HG03575 (cell line): ENCODE measurements around the gene ITGA11.

Source experiments
- ATAC-seq: cut with Tn5 transposase; IDR thresholded peaks from one replicate; pipeline ENCODE4 v1.9.1; 2021; ENCODE audit not compliant: unreplicated experiment, insufficient number of reproducible peaks, low FRiP score; ENCODE audit errors: extremely low read depth

The ITGA11 gene

DNA sequence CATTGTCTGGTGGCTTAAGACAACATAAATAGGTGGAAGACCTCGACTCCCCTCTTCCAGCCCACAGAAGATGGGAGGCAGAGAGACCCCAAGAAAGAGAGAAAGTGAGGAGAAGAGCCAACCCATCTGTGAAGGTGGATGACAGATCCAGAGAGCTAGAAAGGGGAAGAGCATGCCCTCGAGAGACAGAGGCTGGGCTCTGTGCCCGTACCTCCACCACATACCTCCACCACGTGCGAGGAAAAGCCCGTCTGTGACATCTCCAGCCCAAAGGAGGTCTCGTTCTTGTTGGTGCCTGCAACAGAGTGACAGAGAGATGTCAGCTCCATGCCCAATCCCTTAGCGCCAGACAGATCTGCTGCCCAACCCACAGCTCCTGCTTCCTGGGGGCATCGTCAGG lies 83.4 kb downstream of the ITGA11 start:
- no peak for ATAC-seq

GRCh38 chr15:68348081-68348480 lies 83.9 kb downstream of the ITGA11 start:
- no peak for ATAC-seq

DNA sequence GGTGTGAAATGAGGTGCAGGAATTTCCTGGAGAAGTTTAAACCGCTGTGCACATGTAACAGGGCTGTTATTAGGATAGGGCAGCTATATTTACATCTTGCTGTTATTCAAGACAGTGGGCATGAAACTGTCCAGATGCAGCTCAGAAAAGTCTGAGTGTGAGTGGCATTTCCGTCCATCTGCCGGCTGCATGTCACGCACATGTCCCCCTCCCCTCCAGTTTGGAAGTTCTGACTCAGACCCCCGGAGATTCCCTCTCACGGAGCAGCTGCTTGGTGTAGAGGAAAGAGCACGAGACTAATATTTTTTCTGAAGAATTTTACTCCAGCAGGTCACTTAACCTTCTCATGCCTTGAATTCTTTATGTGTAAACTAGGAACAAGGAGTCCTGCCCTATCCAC lies 84.6 kb downstream of the ITGA11 start:
- no peak for ATAC-seq

DNA sequence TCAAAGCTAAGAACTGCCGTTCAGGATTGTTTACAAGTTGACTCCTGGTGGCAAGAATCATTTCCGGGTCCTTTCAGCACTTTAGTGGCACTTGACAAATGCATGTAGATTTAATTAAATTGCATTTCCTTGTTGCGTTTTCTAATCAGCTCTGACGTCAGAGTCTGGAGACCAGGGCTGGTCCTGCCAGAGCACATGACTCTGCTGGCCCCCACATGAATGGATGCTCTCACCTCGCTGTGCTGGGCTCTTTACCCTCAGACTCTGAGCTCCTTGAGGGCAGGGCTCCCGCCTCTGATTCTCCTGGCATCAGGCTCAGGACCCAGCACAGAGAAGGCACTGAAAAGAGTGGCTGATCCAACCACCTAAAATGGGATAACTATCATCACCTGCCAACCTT lies 85.0 kb downstream of the ITGA11 start:
- no peak for ATAC-seq

DNA sequence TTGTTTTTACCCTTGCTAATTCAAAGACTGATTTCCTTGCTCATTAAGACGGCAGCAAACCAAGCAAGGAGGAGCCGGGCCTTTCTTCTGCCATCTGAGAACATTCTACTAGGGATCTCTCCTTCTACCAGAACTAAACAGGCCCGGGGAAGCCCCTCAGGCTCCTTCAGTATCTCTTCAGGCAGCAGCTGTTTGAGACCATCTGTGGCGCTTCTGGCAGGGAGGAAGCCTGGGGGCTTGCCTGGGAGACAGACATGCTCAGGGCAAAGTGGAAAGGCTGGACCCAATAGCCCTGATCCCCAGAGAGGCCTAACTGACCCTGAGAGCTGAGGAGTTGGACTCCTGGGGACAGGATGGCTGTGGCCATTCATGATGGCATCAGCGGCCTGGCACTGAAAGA lies 86.5 kb downstream of the ITGA11 start:
- ATAC-seq = no peak

DNA sequence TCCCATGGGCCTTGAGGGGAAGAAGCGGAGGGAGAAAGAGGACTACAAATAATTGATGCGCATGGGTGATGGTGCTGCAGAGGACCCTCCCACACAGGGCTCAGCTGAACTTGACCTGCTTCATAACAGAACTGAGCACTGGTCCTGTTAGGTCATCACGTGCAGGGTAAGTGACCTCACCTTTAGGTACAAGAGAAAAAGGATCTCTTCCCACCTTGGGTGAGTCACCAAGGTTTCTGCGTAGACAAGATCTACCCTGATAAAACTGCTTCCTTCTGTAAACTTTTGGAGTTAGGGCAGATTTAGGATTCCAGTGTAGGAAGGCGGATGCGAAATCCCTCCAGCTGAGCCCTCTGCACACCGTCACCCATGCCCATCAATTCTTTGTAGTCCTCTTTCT lies 87.4 kb downstream of the ITGA11 start:
- ATAC-seq = no peak

DNA sequence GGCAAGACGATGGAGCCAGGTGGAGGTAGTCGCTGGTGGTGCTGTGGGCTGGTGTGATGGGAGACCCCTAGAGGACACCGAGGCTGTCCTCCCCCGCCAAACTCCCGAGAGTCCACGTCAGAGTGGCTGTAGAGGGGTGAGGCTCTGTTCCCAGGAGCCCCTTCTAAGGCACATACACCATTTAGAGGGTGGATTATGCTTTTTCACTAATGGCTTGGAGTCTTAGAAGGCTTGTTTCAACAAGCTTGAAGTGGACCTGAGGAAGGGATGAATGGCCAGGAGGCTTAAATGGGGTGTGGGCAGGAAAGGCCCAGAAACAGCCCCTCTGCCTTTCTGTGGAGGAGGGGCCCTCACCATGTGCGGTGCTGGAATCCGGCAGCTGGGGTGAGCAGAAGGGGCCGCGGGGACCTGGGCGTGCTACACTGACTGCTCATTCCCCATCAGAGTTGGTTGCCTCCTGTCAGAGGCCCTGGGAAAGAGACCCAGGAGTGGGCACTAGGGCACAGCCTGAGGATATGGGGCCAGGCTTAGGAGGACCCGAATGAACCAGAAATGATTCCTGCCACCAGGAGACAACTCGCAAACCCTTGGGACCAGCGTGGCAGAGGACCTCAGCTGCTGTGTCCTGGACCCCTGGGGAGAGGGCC lies 88.3 kb downstream of the ITGA11 start:
- no peak for ATAC-seq

DNA sequence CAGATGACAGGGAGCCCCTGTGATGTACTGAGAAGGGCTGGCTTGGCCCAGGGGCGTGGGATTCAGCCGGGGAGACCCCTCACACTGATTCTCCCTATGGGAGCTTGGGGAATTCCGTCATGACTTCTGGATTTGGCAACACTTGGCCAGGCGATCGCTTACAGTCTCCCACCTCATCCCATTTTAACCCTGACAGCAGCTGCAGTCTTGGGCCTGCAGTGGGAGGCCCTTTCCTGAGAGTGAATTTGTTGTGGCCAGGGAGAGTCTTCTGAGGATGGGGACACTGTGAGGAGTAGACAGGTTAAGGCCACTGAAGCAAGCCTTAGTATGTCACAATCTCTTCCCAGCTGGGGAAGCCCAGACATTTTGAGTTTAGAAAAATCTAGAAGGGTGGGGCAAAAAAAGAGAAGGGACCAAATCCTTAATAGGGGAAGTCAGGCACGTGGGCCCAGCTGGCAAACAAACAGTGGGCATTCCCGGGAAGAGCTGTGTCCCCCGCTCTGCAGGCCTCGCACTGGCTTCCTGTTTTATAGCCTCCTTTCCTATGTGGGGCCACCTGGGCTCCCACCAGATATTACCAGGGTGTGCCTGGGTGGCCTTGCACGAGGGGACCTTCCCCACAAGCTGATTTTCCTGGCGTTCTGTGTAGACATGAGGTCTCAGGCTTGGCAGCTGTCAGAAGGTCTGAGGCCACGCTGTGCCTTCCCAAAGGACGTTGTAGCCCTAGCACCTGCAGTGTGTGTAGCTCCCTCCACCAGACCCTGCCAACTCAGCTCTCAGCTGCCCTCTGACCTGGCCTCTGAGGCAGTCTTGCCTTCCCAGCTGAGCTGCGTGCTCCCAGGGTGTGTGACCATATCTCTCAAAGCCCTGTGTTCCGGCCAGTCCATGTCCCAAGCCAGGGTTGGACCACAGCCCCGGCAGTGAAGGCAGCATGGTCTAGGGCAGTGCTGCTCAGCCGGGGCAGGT lies 89.9 kb downstream of the ITGA11 start:
- ATAC-seq = no peak

GRCh38 chr15:68340726-68341671 lies 91.0 kb downstream of the ITGA11 start:
- no peak for ATAC-seq

- no peak for ATAC-seq
Measured at GRCh38 chr15:68339481-68339880, 92.5 kb downstream of the ITGA11 start.

DNA sequence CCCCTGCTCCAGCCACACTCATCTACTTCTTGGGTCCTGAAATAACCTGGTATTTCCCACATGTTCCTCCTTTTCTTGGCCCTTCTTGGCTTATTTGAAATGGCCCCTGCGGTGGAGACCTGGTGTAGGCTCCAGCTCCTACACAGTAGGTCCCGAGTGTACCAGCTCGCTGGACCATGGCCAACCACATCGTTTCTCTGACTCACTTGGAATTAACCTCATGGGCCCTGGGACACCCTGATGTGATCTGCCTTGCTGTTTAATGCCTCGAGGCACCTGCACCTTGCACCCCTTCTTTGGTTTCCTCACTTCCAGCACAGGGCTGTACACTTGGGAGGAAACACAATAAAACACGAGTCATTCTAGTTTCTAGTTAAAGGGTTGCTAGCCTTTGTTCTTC lies 94.1 kb downstream of the ITGA11 start:
- no peak for ATAC-seq

DNA sequence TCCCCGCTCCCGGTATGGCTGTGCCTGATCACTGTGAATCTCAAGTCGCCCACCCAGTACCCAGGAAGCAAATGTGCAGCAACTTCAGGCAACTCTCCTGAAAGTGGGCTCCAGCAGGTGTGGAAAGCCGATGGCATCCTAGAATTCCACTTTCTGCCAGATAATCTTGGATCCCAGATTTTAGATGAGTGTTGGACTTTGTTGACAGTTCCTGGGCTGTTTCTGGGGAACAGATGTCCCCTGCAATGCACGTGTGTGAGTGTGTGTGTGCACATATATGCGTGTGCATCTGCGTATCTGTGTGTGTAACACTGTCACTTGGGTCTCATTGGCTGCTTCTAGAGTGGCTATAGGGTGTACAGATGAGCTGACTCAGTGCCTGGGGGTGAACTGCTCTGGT lies 95.4 kb downstream of the ITGA11 start:
- no peak for ATAC-seq

- ATAC-seq = no peak
Measured at GRCh38 chr15:68335655-68336054, 96.3 kb downstream of the ITGA11 start.

DNA sequence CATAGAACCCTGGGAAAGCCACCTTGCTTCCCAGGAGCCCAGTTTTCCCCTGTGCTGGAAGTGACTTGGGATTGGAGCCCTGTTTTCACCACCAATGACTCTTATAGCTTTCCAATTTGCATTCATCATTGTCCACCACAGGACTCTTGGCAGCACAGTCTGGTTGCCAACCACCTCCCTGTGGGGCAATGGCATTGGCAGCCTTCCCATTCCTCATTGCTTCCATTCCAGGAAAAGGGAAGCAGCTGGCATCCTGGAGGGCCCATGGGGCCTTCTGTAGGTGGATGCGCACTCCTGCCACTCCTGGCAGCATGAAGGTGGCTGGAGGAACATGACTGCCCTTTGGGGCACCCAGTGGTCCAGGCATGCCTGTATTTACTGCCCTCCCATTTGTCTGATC lies 96.7 kb downstream of the ITGA11 start:
- ATAC-seq = no peak

DNA sequence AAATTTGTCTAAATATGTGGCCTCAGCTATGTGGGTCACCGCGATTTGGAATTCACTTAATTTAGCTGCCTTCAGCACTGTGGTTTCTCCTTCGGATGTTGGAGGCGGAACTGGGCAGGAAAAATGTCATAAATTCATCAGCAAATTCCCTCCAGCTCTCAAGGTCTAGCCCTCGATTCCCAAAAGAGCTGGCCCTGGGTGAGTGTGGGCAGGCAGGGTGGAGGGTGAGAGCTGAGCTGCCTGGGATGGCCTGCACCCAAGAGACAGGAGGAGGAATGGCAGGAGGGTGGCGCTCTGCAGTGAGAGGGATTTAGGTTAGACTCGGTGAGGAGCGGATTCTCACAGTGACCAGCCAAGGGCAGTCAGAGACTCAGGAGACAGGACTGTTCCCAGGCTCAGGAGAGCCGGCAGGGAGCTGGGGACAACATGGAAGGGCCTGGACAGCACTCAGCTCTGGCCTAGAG lies 97.3 kb downstream of the ITGA11 start:
- no peak for ATAC-seq

GRCh38 chr15:68333775-68334470 lies 98.0 kb downstream of the ITGA11 start:
- no peak for ATAC-seq

DNA sequence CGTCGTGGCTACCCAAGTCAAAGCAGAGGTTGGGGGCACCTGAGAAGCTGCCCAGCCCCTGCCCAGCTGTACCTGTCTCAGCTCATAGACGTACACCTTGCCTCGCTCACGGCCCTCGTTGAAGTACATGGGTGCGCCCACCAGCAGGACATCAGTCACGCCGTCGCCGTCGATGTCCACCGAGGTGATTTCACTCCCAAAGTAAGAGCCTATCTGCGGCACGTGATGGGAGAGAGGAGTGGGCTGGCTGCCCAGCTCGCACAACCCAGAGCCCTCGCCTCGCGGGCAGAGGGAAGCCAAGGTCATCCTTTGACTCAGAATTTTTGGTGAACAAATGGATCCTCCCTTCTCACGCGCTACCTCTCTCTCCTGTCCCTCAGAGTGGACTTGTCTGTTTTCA lies 99.7 kb downstream of the ITGA11 start:
- ATAC-seq = no peak

DNA sequence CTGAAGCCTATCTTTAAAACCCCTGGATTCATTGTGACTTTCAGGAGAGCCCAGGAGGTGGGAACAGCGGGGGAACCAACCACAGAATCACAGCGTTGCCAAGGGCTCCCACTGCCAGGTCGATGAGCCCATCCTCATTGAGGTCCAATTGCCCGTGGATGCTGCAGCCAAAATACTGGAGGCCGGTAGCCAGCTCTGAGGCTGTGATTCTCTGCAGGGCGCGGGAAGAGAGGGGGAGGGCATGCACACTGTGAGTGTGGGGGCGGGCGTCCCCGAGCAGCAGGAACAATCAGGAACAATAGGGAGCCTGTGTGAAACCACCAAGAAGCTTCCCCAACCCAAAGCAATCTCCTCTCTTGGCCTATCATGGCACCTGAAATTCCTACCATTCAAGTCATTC lies 101.1 kb downstream of the ITGA11 start:
- no peak for ATAC-seq

GRCh38 chr15:68330416-68330815 lies 101.5 kb downstream of the ITGA11 start:
- ATAC-seq = no peak
